CD14-positive monocyte (primary cell): ENCODE results near the gene SEMA5B. TPM values are rescaled to one million over a fixed set of nuclear protein-coding genes. Genes with fewer than 3 reads are reported as not detected.

Experiments
- DNase-seq, 3 donors: peaks; one replicate each; pipeline ENCODE4 v3.0.0-alpha.2; 2011 to 2022
- H2AFZ ChIP-seq: 2 replicates; pipeline ENCODE4 v1.6.0; 2012; ENCODE audit warnings: mild to moderate bottlenecking, low read depth, low read length, inconsistent platforms; ENCODE audit not compliant: insufficient read depth, poor library complexity, severe bottlenecking
- H3K27ac ChIP-seq, 2 donors: 1 replicate in 1 of 2; 2 replicates in 1 of 2; pipeline ENCODE4 v1.5.1; 2012 to 2013; ENCODE audit warnings: low read length in 2 of 2, control low read depth in 1 of 2, inconsistent platforms in 1 of 2, low read depth in 1 of 2, mild to moderate bottlenecking in 1 of 2
- H3K27me3 ChIP-seq, 2 donors: one replicate each; pipeline versions ENCODE4 v1.6.0 to v1.6.1; 2011 to 2013; ENCODE audit warnings: low read length in 2 of 2; ENCODE audit not compliant: control insufficient read depth in 2 of 2, insufficient read depth in 2 of 2
- H3K36me3 ChIP-seq, 2 donors: replicated peaks in 1 of 2; 1 replicate in 1 of 2; 2 replicates in 1 of 2; pipeline versions ENCODE4 v1.5.1 to v1.6.1; 2012 to 2013; ENCODE audit warnings: low read length in 2 of 2, control low read depth in 1 of 2, inconsistent platforms in 1 of 2, mild to moderate bottlenecking in 1 of 2; ENCODE audit not compliant: insufficient read depth in 2 of 2, control insufficient read depth in 1 of 2
- H3K4me1 ChIP-seq, 2 donors: 1 replicate in 1 of 2; 2 replicates in 1 of 2; pipeline versions ENCODE4 v1.5.1 to v1.6.1; 2012 to 2013; ENCODE audit warnings: low read length in 2 of 2, control low read depth in 1 of 2, inconsistent platforms in 1 of 2, mild to moderate bottlenecking in 1 of 2, moderate library complexity in 1 of 2; ENCODE audit not compliant: insufficient read depth in 2 of 2, control insufficient read depth in 1 of 2
- H3K4me2 ChIP-seq: replicated peaks from 2 replicates; pipeline ENCODE3; 2012; ENCODE audit warnings: low read length, moderate library complexity, mild to moderate bottlenecking; ENCODE audit not compliant: poor library complexity, severe bottlenecking; ENCODE audit errors: extremely low read depth
- H3K4me3 ChIP-seq, 3 experiments: fragments of 200-600 bp in 1 of 3; sonication (generic) in 1 of 3; replicated peaks in 1 of 3; 1 replicate in 2 of 3; 2 replicates in 1 of 3; pipeline ENCODE4 v1.5.1; 2011 to 2013; ENCODE audit warnings: low read length in 3 of 3, mild to moderate bottlenecking in 3 of 3, control low read depth in 2 of 3, low read depth in 2 of 3, inconsistent platforms in 1 of 3, moderate library complexity in 1 of 3
- H3K79me2 ChIP-seq: 2 replicates; pipeline ENCODE4 v1.6.0; 2012; ENCODE audit warnings: mild to moderate bottlenecking, control low read depth, inconsistent platforms, low read length, moderate library complexity; ENCODE audit not compliant: insufficient read depth
- H3K9ac ChIP-seq: 2 replicates; pipeline ENCODE4 v1.6.0; 2017; ENCODE audit warnings: low read length, mild to moderate bottlenecking; ENCODE audit not compliant: insufficient read depth, poor library complexity, severe bottlenecking
- H3K9me3 ChIP-seq, 2 donors: replicated peaks in 1 of 2; 1 replicate in 1 of 2; 2 replicates in 1 of 2; pipeline versions ENCODE4 v1.5.1 to v1.6.1; 2012 to 2013; ENCODE audit warnings: low read length in 2 of 2, control low read depth in 1 of 2; ENCODE audit not compliant: control insufficient read depth in 1 of 2, insufficient read depth in 1 of 2
- H4K20me1 ChIP-seq: 2 replicates; pipeline ENCODE4 v1.6.0; 2012; ENCODE audit warnings: mild to moderate bottlenecking, low read length, control low read depth, moderate library complexity; ENCODE audit not compliant: insufficient read depth
- H3K27ac Mint-ChIP-seq, 7 donors: one replicate each; pipeline ENCODE4 v1.8.0; 2020; ENCODE audit warnings: mild to moderate bottlenecking in 7 of 7, mixed read lengths in 7 of 7, moderate library complexity in 6 of 7, inconsistent platforms in 2 of 7
- H3K27me3 Mint-ChIP-seq, 3 donors: one replicate each; pipeline ENCODE4 v1.8.0; 2021 to 2022; ENCODE audit warnings: low read depth in 3 of 3, mild to moderate bottlenecking in 3 of 3, mixed read lengths in 3 of 3, moderate library complexity in 3 of 3, inconsistent platforms in 1 of 3
- H3K36me3 Mint-ChIP-seq, 2 donors: one replicate each; pipeline ENCODE4 v1.8.0; 2020; ENCODE audit warnings: mixed read lengths in 2 of 2, inconsistent platforms in 1 of 2, mild to moderate bottlenecking in 1 of 2
- H3K4me1 Mint-ChIP-seq: one replicate; pipeline ENCODE4 v1.8.0; 2020; ENCODE audit warnings: mild to moderate bottlenecking, mixed read lengths
- H3K4me3 Mint-ChIP-seq, 2 donors: one replicate each; pipeline ENCODE4 v1.8.0; 2020; ENCODE audit warnings: mild to moderate bottlenecking in 2 of 2, mixed read lengths in 2 of 2, moderate library complexity in 1 of 2
- H3K9me3 Mint-ChIP-seq, 7 donors: one replicate each; pipeline ENCODE4 v1.8.0; 2020 to 2022; ENCODE audit warnings: mixed read lengths in 7 of 7, mild to moderate bottlenecking in 6 of 7, moderate library complexity in 6 of 7, inconsistent platforms in 2 of 7
- WGBS: methylation state at CpG from one replicate; pipeline ENCODE4 v1.1.5; 2013; ENCODE audit warnings: missing lambda C conversion rate; ENCODE audit not compliant: insufficient coverage; 5-methylcytosine and 5-hydroxymethylcytosine counted together
- intact Hi-C, 2 donors: fragments of 100-400 bp; cut with micrococcal nuclease; formaldehyde crosslinking; loops; one replicate each; pipeline versions ENCODE4 v1.15.0 to v1.15.1; 2023
- polyA plus RNA-seq, 3 donors: library from polyadenylated mRNA; depleted of rRNA in 1 of 3; unstranded in 2 of 3; stranded (reverse) in 1 of 3; fragments of 300-500 nt in 2 of 3; fragments of >200 nt in 1 of 3; fragmentation: Illumina TruSeq in 2 of 3; gene quantifications; 1 replicate in 2 of 3; 2 replicates in 1 of 3; pipeline ENCODE4 v1.2.3, GENCODE V29; 2012 to 2021
- TF ChIP-seq, protein P1 (sequence below): fragments of 200-600 bp; IDR thresholded peaks from one replicate; pipeline ENCODE4 v1.8.0; 2022; ENCODE audit warnings: antibody characterized with exemption, mild to moderate bottlenecking

Gene SEMA5B
- polyA plus RNA-seq, 3 donors = not detected

DNA sequence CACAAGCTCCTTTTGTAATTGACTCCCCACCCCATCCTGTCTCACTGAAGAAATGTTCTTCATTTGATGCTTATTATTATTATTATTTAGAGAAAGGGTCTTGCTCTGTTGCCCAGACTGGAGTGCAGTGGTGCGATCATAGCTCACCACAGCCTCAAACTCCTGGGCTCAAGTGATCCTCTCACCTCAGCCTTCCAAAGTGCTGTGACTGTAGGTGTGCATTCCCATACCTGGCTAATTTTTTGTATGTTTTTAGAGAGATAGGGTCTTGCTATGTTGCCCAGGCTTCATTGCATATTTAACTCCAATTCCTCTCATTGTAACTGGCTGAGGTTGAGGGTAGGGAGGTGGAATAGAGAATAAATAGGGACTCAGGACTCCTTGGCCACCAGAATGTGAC is 22.3 kb downstream of the SEMA5B start:
- Mint-ChIP-seq H3K4me3 (no peak overlapping the region), H3K27me3 (peaks cover 9 to 14% (median 11%) of the 10 kb centered on the region in 3 donors), H3K9me3 (peaks cover 0 to 2% (median 0%) of the 10 kb centered on the region in 7 donors), H3K4me1 (peaks cover 4% of the 10 kb centered on the region), H3K27ac (no peak overlapping the region), H3K36me3 (no peaks in the 10 kb centered on the region)
- intact Hi-C loops = no loop called here
- Histone ChIP-seq H3K4me1 (no peaks in the 10 kb centered on the region), H3K4me3 (no peak overlapping the region), H3K4me2 (no peak overlapping the region), H3K27ac (no peak overlapping the region), H4K20me1 (no peaks in the 10 kb centered on the region), H3K36me3 (no peaks in the 10 kb centered on the region), H3K9ac (no peak overlapping the region), H2AFZ (no peak overlapping the region), H3K27me3 (no peaks in the 10 kb centered on the region), H3K9me3 (no peaks in the 10 kb centered on the region), H3K79me2 (no peaks in the 10 kb centered on the region)
- no CpG with 5 or more reads among the region's 1 CpG for WGBS
- TF ChIP-seq, protein P1, sequence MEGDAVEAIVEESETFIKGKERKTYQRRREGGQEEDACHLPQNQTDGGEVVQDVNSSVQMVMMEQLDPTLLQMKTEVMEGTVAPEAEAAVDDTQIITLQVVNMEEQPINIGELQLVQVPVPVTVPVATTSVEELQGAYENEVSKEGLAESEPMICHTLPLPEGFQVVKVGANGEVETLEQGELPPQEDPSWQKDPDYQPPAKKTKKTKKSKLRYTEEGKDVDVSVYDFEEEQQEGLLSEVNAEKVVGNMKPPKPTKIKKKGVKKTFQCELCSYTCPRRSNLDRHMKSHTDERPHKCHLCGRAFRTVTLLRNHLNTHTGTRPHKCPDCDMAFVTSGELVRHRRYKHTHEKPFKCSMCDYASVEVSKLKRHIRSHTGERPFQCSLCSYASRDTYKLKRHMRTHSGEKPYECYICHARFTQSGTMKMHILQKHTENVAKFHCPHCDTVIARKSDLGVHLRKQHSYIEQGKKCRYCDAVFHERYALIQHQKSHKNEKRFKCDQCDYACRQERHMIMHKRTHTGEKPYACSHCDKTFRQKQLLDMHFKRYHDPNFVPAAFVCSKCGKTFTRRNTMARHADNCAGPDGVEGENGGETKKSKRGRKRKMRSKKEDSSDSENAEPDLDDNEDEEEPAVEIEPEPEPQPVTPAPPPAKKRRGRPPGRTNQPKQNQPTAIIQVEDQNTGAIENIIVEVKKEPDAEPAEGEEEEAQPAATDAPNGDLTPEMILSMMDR = no peak
- no peak for DNase-seq

DNA sequence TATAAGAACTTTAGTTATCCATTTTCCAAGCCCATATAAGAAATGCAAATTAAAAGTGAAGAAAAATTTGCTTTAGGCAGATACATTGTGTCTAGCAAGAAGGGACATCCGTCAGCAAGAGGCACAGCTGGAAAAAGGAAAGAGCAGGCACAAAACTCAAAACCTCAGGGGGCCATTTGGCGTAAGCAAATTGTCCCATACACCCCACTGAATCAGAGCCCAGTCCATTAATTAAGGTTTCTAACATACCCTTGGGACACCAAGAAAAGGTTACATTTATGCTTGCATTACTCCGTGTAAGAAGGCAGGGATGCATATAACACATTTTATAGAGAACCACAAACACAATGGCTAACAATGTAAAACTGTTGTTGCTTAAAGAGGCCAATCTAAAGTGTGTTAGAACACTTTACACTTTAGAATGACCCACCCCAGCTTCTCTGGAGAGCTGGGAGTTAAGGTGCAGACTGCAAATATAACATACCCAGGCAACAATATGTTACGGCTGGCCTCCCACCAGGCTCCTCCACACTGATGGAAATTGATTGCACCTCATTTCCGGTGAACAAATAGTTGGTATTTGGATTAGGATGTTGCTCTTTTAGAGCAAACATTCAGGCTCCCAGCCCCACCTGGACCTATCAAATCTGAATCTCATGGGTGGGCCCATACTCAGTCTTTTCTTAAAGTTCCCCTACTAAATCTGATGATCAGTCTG is 23.2 kb downstream of the SEMA5B start:
- no peaks in the 10 kb centered on the region for H4K20me1 ChIP-seq
- no peaks in the 10 kb centered on the region for H3K79me2 ChIP-seq
- no peak overlapping the region for H3K4me3 ChIP-seq
- TF ChIP-seq, protein P1 = no peak
- no peaks in the 10 kb centered on the region for H3K27me3 ChIP-seq
- no peaks in the 10 kb centered on the region for H3K36me3 ChIP-seq
- no peak for DNase-seq
- intact Hi-C loops = no loop called here
- no peaks in the 10 kb centered on the region for H3K36me3 Mint-ChIP-seq
- no peaks in the 10 kb centered on the region for H3K9me3 ChIP-seq
- 83% methylated on average over 1 of the region's 5 CpGs for whole genome bisulfite sequencing
- H3K27me3 Mint-ChIP-seq = peaks cover 5 to 9% (median 7%) of the 10 kb centered on the region in 3 donors
- no peak overlapping the region for H3K4me2 ChIP-seq
- H3K4me1 ChIP-seq = no peaks in the 10 kb centered on the region
- no peak overlapping the region for H3K27ac ChIP-seq
- H3K4me1 Mint-ChIP-seq = no peaks in the 10 kb centered on the region
- H3K9ac ChIP-seq = no peak overlapping the region
- H3K27ac Mint-ChIP-seq = no peak overlapping the region
- H3K9me3 Mint-ChIP-seq = peaks cover 0 to 2% (median 0%) of the 10 kb centered on the region in 7 donors
- H3K4me3 Mint-ChIP-seq = no peak overlapping the region
- H2AFZ ChIP-seq = no peak overlapping the region
